Measurements from ENCODE around the gene KIFC3. TPM values are rescaled to one million over a fixed set of nuclear protein-coding genes. Genes with fewer than 3 reads are reported as not detected.

Gene KIFC3
- total and polyA plus RNA-seq, 2 of the 13 experiments (the other 11 are each of a cell fraction or from before 2014, with no cell fraction given): 42.1 to 45.3 TPM

- TF ChIP-seq BCLAF1 (IDR thresholded peaks at IDR 0.05) (no peak), TFE3 (CRISPR knock-in tag; IDR thresholded peaks at IDR 0.05) (peak; percentile 65), E2F2 (CRISPR knock-in tag; IDR thresholded peaks at IDR 0.05; ENCODE audit: borderline replicate concordance) (no peak), MAX (IDR thresholded peaks at IDR 0.05) (peak; percentile 85), CERS6 (CRISPR knock-in tag; IDR thresholded peaks at IDR 0.05) (no peak), ZNF33B (CRISPR knock-in tag; IDR thresholded peaks at IDR 0.05) (no peak; the same call in 1 of the 2 replicates), TARDBP (CRISPR knock-in tag; IDR thresholded peaks at IDR 0.05) (peak; percentile 82), SSRP1 (CRISPR knock-in tag; IDR thresholded peaks at IDR 0.05) (peak; percentile 76; the same call in 1 of the 2 replicates), TFDP2 (CRISPR knock-in tag; IDR thresholded peaks at IDR 0.05) (peak; percentile 78; the same call in 1 of the 2 replicates), ZNF20 (CRISPR knock-in tag; IDR thresholded peaks at IDR 0.05) (no peak), PATZ1 (CRISPR knock-in tag; IDR thresholded peaks at IDR 0.05) (peak; percentile 85), NAIF1 (CRISPR knock-in tag; IDR thresholded peaks at IDR 0.05; ENCODE audit: borderline replicate concordance) (no peak), ZNF605 (CRISPR knock-in tag; IDR thresholded peaks at IDR 0.05) (peak; percentile 93), JDP2 (CRISPR knock-in tag; IDR thresholded peaks at IDR 0.05; ENCODE audit: borderline replicate concordance) (no peak)
Observed at GRCh38 chr16:57810197-57811031, 8.1 kb upstream of the KIFC3 start (continued).

All from HepG2 (cell line).